ENCODE data around the gene PLEKHN1.

PLEKHN1 gene

GRCh38 chr1:967466-968343 is 1.4 kb downstream of the PLEKHN1 start:
- no peak overlapping the region for H3K4me3 ChIP-seq (ENCODE audit: low read depth, low read length)
- no peak overlapping the region for H3K9ac ChIP-seq (ENCODE audit: low read depth, low read length)
- H3K36me3 ChIP-seq (ENCODE audit: control insufficient read depth, insufficient read depth, low read length) = peaks cover 12% of the 10 kb centered on the region
- H3K27me3 ChIP-seq (ENCODE audit: control insufficient read depth, insufficient read depth, low read length) = peaks cover 42% of the 10 kb centered on the region
- H3K9me3 ChIP-seq (ENCODE audit: control insufficient read depth, insufficient read depth, low read length) = no peaks in the 10 kb centered on the region
- no peaks in the 10 kb centered on the region for H3K4me1 ChIP-seq (ENCODE audit: control insufficient read depth, insufficient read depth, low read length)

GRCh38 chr1:969260-969855 is 3.1 kb downstream of the PLEKHN1 start:
- peaks cover 44% of the 10 kb centered on the region for H3K27me3 ChIP-seq (ENCODE audit: control insufficient read depth, insufficient read depth, low read length)
- no peaks in the 10 kb centered on the region for H3K4me1 ChIP-seq (ENCODE audit: control insufficient read depth, insufficient read depth, low read length)
- H3K36me3 ChIP-seq (ENCODE audit: control insufficient read depth, insufficient read depth, low read length) = peaks cover 5% of the 10 kb centered on the region
- H3K9ac ChIP-seq (ENCODE audit: low read depth, low read length) = no peak overlapping the region
- H3K9me3 ChIP-seq (ENCODE audit: control insufficient read depth, insufficient read depth, low read length) = no peaks in the 10 kb centered on the region
- no peak overlapping the region for H3K4me3 ChIP-seq (ENCODE audit: low read depth, low read length)

- Histone ChIP-seq H3K4me3 (ENCODE audit: low read depth, low read length) (peak overlapping the region; percentile 8), H3K36me3 (ENCODE audit: control insufficient read depth, insufficient read depth, low read length) (peaks cover 4% of the 10 kb centered on the region), H3K9ac (ENCODE audit: low read depth, low read length) (no peak overlapping the region), H3K9me3 (ENCODE audit: control insufficient read depth, insufficient read depth, low read length) (no peaks in the 10 kb centered on the region), H3K4me1 (ENCODE audit: control insufficient read depth, insufficient read depth, low read length) (no peaks in the 10 kb centered on the region), H3K27me3 (ENCODE audit: control insufficient read depth, insufficient read depth, low read length) (peaks cover 45% of the 10 kb centered on the region)
Observed at GRCh38 chr1:970242-970972, 4.1 kb downstream of the PLEKHN1 start.

GRCh38 chr1:970973-971730 is 4.9 kb downstream of the PLEKHN1 start:
- no peak overlapping the region for H3K9ac ChIP-seq (ENCODE audit: low read depth, low read length)
- no peaks in the 10 kb centered on the region for H3K9me3 ChIP-seq (ENCODE audit: control insufficient read depth, insufficient read depth, low read length)
- H3K27me3 ChIP-seq (ENCODE audit: control insufficient read depth, insufficient read depth, low read length) = peaks cover 43% of the 10 kb centered on the region
- no peak overlapping the region for H3K4me3 ChIP-seq (ENCODE audit: low read depth, low read length)
- peaks cover 2% of the 10 kb centered on the region for H3K4me1 ChIP-seq (ENCODE audit: control insufficient read depth, insufficient read depth, low read length)
- H3K36me3 ChIP-seq (ENCODE audit: control insufficient read depth, insufficient read depth, low read length) = no peaks in the 10 kb centered on the region

GRCh38 chr1:971751-972506 is 5.6 kb downstream of the PLEKHN1 start:
- no peak overlapping the region for H3K9ac ChIP-seq (ENCODE audit: low read depth, low read length)
- peaks cover 39% of the 10 kb centered on the region for H3K27me3 ChIP-seq (ENCODE audit: control insufficient read depth, insufficient read depth, low read length)
- no peaks in the 10 kb centered on the region for H3K9me3 ChIP-seq (ENCODE audit: control insufficient read depth, insufficient read depth, low read length)
- peaks cover 2% of the 10 kb centered on the region for H3K4me1 ChIP-seq (ENCODE audit: control insufficient read depth, insufficient read depth, low read length)
- no peak overlapping the region for H3K4me3 ChIP-seq (ENCODE audit: low read depth, low read length)
- no peaks in the 10 kb centered on the region for H3K36me3 ChIP-seq (ENCODE audit: control insufficient read depth, insufficient read depth, low read length)

GRCh38 chr1:972726-973458 is 6.6 kb downstream of the PLEKHN1 start:
- H3K4me1 ChIP-seq (ENCODE audit: control insufficient read depth, insufficient read depth, low read length) = peaks cover 2% of the 10 kb centered on the region
- no peak overlapping the region for H3K9ac ChIP-seq (ENCODE audit: low read depth, low read length)
- peaks cover 29% of the 10 kb centered on the region for H3K27me3 ChIP-seq (ENCODE audit: control insufficient read depth, insufficient read depth, low read length)

GRCh38 chr1:973459-974292 is 7.4 kb downstream of the PLEKHN1 start:
- H3K27me3 ChIP-seq (ENCODE audit: control insufficient read depth, insufficient read depth, low read length) = peaks cover 21% of the 10 kb centered on the region
- peaks cover 2% of the 10 kb centered on the region for H3K4me1 ChIP-seq (ENCODE audit: control insufficient read depth, insufficient read depth, low read length)
- no peaks in the 10 kb centered on the region for H3K36me3 ChIP-seq (ENCODE audit: control insufficient read depth, insufficient read depth, low read length)

More at GRCh38 chr1:972726-973458, 6.6 kb downstream of the PLEKHN1 start:
- Histone ChIP-seq H3K36me3 (ENCODE audit: control insufficient read depth, insufficient read depth, low read length) (no peaks in the 10 kb centered on the region), H3K4me3 (ENCODE audit: low read depth, low read length) (no peak overlapping the region), H3K9me3 (ENCODE audit: control insufficient read depth, insufficient read depth, low read length) (no peaks in the 10 kb centered on the region)

GRCh38 chr1:974293-974640 is 8.0 kb downstream of the PLEKHN1 start:
- Histone ChIP-seq H3K9ac (ENCODE audit: low read depth, low read length) (no peak overlapping the region), H3K9me3 (ENCODE audit: control insufficient read depth, insufficient read depth, low read length) (no peaks in the 10 kb centered on the region)

More at GRCh38 chr1:973459-974292, 7.4 kb downstream of the PLEKHN1 start:
- no peak overlapping the region for H3K4me3 ChIP-seq (ENCODE audit: low read depth, low read length)
- no peaks in the 10 kb centered on the region for H3K9me3 ChIP-seq (ENCODE audit: control insufficient read depth, insufficient read depth, low read length)
- no peak overlapping the region for H3K9ac ChIP-seq (ENCODE audit: low read depth, low read length)

GRCh38 chr1:974687-975328 is 8.5 kb downstream of the PLEKHN1 start:
- Histone ChIP-seq H3K9me3 (ENCODE audit: control insufficient read depth, insufficient read depth, low read length) (no peaks in the 10 kb centered on the region), H3K36me3 (ENCODE audit: control insufficient read depth, insufficient read depth, low read length) (no peaks in the 10 kb centered on the region), H3K4me3 (ENCODE audit: low read depth, low read length) (no peak overlapping the region), H3K4me1 (ENCODE audit: control insufficient read depth, insufficient read depth, low read length) (peaks cover 2% of the 10 kb centered on the region), H3K27me3 (ENCODE audit: control insufficient read depth, insufficient read depth, low read length) (peaks cover 14% of the 10 kb centered on the region), H3K9ac (ENCODE audit: low read depth, low read length) (no peak overlapping the region)

More at GRCh38 chr1:974293-974640, 8.0 kb downstream of the PLEKHN1 start:
- Histone ChIP-seq H3K4me3 (ENCODE audit: low read depth, low read length) (no peak overlapping the region), H3K36me3 (ENCODE audit: control insufficient read depth, insufficient read depth, low read length) (no peaks in the 10 kb centered on the region), H3K27me3 (ENCODE audit: control insufficient read depth, insufficient read depth, low read length) (peaks cover 16% of the 10 kb centered on the region), H3K4me1 (ENCODE audit: control insufficient read depth, insufficient read depth, low read length) (peaks cover 2% of the 10 kb centered on the region)
